Activated CD4-positive, alpha-beta T cell treated with anti-CD3 and anti-CD28 coated beads, Interleukin-2, amount 50 U/mL, for 1 hour (primary cell): ENCODE results near the gene FLOT1.

Experiments used
- DNase-seq: peaks from one replicate; pipeline ENCODE4 v3.0.0-alpha.2; 2020

The FLOT1 gene, protein sequence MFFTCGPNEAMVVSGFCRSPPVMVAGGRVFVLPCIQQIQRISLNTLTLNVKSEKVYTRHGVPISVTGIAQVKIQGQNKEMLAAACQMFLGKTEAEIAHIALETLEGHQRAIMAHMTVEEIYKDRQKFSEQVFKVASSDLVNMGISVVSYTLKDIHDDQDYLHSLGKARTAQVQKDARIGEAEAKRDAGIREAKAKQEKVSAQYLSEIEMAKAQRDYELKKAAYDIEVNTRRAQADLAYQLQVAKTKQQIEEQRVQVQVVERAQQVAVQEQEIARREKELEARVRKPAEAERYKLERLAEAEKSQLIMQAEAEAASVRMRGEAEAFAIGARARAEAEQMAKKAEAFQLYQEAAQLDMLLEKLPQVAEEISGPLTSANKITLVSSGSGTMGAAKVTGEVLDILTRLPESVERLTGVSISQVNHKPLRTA

DNA sequence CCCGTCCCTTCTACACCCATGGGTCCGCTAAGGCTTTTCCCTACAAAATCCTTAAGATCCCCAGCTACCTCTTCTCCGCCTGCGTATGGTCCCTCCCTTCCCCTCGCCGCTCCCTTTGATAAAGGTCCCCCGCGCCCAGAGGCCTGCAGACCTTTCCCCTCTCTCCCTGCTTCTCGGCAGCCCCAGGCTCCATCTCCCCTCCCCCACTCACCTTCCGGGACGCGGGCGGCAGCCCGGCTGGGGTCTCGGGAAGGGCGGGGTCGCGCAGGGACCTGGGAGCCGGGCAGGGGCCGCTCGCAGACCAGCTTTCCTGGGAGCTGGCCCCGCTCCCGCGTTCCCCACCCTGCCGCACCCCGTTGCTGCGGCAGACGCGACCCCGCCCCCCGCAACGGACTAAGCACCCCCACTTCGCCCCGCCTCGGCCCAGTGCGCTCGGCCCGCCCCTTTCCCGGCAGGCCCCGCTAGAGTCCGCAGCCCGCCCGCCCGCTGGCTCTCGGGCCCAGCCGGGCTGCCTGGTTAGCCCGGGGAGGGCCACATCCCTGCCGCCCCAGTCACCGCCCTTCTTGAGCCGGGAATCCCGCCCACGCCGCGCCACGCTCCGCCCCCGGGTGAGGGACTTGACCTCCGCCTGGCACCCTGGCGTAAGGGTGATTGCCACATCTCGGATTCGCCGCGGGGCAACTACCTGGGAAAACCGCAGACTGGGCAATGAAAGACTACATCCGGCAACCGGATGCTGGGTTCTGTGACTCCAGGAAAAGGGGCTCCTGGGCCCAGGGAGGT is at the start of gene FLOT1:
Gene FLOT1, minus strand, starts transcription at position 372 of the 783 bp plus-strand sequence. CDS start 498 bp downstream, outside the sequence.
- DNase-seq, result peak; percentile 76

DNA sequence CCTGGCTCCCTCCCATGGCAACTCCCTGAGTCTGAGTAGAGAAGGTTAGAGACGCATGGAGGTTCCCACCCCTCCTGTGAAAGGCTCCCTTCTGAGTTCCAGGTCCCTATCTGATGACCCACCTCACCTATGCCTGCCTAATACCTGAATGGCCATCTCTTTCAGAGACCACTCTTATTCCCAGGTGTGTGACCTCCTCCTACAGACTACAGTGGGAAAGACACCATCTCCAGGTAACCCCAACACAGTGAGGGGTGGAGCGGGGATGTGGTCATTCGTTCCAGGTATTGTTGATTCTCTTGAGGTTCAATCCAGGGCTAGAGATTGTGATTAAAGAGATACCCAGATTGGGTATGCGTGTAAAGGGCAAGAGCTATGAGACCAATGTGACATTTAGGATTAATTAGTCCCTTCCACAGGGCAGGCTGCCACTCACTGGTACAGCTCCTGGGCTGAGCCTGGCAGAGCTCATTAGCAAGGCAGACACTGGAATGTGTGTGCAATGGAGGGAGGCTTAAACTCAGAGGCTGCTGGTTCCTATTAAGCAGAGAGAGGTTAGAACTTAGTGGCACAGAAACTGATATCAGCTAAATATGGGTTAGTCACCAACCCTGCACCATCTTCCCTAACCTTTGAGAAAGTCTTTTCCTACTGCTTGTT is 48.4 kb upstream of the FLOT1 start:
- DNase-seq, result no peak

DNA sequence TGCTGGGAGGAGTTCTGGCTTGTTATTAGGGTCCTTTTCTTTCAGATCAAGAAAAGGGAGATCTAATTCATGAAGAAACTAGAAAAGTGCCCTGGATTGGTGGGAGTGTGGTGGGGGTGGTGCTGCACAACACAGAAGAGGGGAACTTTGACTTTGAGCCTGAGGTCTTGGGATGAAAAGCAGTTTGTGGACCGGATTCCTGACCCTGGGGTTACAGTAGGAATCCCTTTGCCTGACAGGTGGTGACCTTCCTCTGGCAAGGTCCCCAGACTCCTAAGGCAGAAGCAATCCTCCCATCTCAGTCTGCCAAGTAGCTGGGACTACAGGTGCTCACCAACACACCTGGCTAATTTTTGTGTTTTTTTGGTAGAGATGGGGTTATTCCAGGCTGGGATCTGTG is 47.1 kb upstream of the FLOT1 start:
- DNase-seq, result no peak

DNA sequence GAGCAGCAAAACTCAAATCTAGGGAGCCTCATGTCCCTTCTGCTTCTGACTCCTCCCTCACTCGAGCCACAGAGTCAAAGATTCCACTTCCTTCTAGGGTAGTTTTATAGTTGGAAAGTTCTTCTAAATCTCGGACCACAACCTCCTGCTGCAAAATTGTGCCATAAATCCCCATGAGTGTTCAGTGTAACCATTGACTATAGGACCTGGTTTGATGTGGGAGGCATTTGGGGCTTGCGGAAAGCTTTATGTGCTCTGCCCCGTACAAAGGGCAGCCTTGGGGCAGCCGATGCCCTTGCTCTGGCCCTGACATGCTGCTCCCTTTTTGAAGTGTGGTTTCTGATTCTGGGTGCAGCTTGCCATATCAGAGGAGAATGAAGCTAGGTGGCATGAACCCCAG is 45.5 kb upstream of the FLOT1 start:
- no peak for DNase-seq

DNA sequence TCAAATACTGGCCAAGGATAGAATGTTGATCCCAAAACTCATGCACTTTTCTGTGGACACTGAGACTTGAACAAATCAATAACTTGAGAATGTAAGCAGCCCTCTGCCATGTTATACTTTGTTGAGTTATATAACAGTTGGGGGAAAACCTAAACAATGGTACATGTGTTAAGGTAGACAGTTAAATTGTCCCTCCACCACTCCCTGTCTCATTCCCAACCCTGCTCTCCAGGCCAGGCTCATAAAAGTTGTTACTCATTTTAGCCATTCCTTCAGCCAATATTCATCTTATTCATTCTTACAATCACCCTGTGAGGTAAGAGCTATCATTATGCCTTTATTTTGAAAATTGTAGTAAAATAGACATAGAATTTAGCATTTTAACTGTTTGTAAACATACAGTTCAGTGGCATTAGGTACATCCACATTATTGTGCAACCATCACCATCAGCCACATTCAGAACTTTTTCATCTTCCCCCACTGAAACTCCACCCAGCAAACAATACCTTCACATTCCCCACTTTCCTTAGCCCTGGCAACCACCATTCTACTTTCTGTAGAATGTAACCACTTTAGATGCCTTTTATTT is 40.0 kb upstream of the FLOT1 start:
- DNase-seq, result no peak

DNA sequence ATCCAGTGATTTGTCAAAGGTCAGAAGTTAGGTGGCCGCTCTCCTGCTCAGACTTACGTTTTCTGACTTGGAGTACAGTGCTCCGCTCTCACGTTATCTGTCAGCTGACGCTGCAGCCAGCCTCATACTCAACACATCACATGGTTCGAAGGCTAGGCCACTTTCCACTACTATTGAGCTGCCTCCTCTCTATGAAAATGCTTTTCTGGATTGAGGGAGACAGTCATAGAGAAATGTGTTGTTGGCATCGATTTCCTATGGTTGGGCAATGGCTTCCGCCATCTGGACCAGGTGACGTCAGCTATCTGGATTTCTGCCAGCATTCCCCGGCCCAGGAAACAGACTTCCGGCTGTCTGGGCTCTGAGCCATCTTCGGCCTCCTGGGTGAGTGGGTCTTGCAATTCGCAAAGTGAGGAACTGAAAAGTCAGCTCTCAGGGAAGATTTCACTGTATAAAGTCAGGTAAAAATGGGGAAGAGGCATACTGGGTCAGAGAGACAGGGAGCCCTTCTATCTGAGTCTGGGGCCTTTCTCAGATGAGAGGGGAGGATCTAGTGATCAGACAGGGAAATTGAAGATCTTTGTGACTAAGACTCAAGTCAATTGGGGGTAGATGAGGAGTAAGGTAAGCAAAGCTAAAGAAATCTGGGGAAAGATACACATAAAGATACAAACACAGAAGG is 39.4 kb upstream of the FLOT1 start:
- peak; percentile 28 for DNase-seq

DNA sequence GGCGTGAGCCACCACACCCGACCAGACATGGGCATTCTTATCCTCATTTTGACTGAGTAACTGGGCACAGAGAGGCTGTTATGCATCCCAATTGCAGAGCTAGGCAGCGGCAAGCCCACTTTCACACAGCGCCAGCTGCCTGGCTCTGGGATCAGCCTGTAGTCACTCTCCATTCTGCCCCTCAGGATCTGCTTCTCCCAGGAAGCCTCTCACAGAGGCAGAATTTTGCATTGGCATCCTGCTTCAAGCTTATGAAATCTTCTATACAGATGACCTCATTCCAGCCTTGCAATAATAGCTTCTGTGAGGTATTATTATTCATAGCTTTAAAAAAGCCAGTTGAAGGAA is 38.9 kb upstream of the FLOT1 start:
- DNase-seq, result no peak

DNA sequence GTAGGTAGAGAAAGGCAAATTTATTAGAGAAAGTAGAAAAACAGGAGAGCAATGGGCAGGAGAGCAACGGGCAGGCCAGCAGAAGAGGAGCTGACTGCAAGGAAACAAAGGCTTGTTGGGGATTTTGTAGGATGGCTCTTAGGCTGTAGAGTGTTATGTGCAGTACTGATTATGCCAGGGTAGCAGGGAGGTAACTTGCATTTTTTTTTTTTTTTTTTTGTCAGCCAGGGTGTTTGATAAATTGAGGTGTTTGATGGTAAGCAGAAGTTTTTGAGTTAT is 38.1 kb upstream of the FLOT1 start:
- DNase-seq, result no peak

DNA sequence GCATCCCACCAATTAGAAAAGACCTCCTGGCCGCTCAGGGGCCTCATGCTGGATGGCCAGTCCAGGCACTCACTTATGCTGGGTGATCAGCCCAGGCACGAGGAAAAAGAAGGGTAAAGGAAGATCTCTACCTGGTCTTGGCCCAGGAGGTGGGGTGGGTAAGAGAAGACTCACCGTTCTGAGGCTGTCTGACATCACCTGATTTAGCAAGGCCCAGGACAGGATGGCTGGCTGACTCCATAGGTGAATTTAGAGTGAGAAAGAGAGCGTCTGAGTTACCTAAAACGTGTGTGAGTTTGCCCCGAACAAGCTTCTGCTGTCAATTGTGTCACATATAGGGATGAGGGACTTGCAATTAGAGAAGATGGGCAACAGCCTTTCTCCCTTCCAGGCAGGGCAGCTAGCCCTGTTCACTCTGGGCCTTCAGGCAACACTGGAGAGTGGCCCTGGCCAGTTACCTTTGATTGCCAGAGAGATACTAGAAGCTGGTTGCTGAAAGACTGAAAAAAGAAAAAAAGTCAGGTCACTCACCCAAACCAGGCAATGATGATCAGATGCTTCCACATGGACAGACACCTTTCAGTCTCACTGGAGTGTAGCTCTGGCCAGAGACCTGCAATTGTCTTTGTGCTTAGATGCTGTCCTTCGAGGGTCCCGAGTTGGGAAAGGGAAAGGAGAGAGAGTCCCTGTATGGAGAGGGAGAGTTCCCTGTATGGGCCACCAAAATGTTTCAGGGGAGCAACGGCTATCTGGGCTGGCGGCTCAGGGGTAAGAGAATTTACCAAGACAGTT is 37.6 kb upstream of the FLOT1 start:
- no peak for DNase-seq

DNA sequence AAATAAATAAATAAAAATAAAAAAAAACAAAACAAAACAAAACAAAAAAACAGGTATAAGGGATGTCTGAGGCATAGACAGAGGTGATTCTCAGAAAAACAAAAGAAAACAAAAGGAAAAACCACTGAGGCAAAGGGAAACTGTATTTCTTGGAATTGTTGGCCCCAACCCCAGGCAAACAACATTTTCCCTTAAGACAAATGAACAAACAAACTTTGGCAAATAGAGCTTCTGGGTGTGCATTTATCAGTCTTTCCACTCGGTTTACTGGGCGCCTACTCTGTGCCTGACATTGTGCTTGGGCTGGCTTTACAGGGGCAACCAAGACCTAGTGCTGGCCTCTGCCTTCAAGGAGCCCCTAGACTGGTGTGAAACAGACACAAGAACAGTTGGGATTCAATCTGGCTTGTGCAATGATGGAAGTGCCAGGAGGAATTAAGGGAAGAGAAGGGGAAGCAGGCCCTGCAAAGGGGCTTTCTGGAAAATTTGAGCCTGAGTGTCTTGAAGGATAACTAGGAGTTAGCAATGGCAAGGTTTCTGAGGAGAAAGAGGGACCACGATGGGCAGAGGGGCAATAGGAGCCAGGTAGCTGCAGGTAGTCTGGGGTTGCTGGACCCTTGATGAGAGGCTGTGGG is 35.6 kb upstream of the FLOT1 start:
- DNase-seq, result no peak

DNA sequence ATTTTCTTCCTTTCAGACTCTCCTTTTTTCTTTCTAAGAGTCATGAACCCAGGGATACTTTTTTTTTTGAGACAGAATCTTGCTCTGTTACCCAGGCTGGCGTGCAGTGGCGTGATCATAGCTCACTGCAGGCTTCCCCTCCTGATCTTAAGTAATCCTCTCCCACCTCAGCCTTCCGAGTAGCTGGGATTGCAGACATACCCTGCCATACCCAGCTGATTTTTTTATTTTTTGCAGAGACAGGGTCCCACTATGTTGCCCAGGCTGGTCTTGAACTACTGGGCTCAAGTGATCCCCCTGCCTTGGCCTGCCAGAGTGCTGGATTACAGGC is 34.6 kb upstream of the FLOT1 start:
- DNase-seq, result no peak

DNA sequence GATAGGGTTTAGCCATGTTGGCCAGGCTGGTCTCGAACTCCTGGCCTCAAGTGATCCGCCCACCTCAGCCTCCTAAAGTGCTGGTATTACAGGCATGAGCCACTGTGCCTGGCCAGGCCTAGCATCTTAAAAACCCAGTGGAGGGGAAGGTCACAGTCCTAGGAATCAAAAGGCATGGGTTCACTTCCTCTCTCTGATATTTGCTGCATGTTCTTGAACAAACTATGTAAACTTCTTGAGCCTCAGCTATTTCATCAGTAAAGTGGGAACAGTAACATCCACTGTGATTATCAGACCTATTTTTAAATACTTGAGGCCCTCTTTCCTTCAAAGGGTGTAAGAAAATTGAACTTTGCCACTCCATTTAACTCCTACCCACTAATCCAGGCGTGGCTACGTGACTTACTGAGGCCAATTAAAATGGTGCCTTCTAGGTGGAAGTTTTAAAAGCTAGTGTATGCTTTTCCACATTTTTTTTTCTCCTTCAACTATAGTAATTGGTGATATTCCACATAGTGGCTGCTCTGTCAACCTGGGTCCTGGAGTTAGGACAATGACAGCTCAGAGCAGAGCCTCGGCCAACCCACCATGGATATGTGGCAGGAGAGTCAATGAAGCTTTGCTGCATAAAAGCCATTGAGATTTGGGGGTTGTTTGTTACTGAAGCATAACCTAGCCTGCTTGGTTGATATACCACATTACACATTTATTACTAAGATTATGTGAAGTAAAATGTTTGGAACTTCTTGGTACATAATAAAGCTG is 34.1 kb upstream of the FLOT1 start:
- DNase-seq, result no peak

DNA sequence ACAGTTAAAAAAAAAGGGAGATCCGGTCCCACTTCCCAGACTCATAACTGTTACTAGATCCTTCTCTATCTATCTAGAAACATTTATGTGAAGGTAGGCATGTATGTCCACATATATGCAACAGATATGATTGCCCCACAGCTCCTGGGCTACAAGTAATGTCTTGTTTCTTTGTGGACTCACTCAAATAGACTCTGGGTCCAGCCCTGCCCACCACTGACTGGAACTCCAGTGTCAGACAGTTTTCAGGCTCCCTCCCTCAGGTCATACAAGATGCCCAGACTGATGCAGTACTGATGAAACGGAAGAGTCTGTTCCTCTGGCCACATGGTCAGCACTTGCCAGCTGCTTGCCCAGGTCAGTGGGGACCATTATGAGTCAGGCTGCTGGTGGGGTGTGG is 32.6 kb upstream of the FLOT1 start:
- DNase-seq, result no peak

DNA sequence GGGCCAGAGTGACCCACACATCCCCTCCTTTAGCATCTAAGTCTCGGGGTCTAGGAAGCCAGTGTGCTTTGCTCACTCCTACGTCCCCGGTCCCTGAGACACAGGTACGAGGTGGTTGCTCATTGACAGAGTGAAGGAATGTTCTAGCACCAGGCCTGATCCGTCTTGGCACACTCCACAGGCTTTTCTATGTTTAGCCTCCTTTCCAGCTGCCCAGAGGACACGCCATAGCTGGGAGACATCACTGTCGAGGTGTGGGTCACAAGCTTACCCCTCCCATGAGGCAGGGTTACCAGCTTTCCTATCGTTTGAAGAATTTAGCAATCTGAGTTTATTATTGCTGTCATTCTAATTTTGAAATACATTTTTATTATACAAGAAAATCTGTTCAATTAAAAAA is 32.2 kb upstream of the FLOT1 start:
- DNase-seq, result no peak

DNA sequence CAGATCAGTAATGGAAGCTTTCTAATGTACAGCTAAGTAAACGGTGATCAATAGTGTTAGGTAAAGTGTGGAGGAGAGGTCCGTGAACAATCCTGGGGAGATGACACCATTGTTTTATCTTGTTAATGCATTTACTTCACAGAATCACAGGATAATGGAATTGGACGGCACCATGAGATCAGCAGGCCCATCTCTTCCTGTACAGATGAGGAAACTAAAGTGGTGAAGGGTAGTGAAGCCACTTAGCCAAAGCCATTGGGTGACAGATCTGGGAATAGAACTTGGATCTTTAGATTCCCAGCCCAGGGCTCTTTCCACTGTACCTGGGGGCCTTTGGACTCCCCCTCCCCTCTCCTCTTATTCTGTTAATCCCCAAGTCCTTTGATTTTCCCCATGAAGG is 28.1 kb upstream of the FLOT1 start:
- DNase-seq, result no peak

DNA sequence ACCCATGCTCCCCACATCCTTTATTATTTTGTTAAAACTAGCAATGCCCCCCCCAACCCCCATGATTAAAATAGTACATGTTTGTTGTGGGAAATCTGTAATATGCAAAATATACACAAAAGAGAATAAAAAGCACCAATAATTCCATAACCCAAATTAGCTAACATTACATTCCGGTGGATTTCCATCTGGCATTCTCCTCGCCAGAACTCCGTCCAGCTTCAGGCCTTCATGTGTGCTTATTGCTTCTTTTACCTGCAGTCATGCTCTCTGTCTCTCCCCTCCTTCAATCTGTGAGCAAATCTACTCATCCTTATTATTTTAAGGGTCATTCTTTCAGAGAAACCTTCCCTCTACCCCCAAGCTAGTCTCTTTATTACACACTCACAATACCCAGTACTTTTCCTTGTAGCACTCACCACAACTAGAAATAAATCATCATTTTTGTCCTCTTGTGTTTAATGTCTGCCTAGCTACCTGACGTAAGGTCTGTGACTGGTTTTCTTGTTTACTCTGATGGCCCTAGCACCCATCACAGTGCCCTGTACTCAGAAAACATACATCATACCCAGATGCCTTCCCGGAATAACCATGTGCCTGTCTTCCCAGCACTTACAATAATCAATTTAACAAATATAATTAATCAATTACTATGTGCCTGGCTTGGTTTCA is 27.5 kb upstream of the FLOT1 start:
- no peak for DNase-seq

DNA sequence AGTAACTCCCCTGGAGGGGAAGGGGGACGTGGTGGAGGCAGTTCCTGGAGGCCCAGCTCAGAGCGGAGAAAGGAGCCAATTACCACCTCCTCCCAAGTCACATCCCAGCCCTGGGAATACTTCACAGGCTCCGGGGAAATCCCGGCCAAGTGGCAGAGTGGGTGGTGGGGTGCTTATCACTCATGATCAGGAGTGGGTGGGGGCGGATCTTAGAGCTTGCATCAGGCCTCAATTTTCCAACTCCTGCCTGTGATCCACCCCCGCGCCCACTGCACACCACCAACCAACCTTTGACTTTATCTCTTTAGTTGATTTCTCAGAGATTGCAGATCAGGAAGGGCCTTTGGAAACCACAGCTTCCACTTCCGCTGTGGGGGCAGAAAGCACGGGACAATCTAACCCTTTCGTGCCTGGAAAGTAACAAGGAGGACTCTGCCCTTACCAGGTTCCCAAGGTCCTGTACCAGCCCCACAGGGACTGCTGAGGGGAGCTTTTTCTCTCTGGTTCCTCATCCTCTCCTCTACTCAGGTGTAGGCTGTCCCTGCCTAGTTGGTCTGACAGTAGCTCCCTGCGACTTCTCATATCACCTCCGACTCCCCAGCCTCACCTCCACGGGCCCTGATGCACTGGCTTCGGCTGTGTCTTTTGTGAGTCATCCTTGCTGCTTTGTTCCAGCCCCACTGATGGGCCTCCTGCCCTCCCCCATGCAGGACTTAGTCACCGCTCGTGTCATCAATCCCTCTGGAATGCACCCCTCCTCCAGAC is 26.8 kb upstream of the FLOT1 start:
- peak; percentile 57 for DNase-seq

DNA sequence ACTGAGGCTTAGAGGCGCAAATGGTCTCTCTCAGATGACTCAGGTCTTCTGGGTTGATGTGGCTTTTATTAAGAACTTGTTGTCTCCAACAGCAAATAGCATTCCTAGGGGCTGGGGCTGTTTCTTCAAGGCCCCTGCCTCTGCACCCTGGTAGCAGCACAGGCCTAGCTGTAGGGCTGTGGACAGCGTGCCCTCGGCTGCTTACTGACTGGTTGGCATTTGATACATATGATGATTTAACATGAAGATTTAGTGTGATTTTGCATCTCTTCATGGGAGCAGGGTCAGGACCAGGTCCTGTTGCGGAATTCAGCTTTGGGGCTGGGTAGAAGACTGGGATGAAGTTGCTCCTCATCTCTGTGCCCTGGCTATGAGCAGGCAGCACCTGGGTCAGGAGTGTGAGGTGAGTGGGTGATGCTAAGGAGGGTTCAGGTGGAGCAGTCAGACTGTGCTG is 26.2 kb upstream of the FLOT1 start:
- no peak for DNase-seq

DNA sequence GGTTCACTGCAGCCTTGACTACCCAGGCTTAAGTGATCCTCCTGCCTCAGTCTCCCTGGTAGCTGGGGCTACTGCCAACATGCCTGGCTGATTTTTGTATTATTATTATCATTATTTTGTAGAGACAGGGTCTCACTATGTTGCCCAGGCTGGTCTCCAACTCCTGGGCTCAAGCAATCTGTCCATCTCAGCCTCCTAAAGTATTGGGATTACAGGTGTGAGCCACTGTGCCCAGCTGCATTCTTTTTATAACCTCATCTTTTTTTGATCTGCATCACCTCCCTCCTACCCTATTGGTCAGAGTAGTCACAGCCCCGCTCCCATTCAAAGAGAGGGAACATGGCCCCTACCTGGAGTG is 25.4 kb upstream of the FLOT1 start:
- no peak for DNase-seq
